ENCODE measurements around the gene PROX1.

The PROX1 gene

DNA sequence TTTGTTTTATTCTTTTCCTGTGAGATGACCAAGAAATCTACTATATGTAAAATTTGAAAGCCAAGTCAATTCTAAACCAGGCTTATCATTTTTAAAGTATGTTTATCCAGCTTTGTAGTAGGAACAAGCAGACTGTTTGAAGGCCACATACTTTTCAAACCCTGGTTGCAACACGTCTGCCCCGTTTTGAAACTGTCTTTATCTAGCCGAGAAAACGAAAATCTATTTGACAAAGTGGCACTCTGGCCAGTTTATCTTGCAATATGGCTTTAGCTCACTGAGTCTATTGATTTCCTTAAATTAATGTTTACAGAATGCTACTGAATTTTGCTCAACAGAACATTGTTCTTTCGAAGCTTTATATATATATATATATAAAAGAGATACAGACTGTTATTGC lies 39.7 kb downstream of the PROX1 start:
- no peak for DNase-seq

DNA sequence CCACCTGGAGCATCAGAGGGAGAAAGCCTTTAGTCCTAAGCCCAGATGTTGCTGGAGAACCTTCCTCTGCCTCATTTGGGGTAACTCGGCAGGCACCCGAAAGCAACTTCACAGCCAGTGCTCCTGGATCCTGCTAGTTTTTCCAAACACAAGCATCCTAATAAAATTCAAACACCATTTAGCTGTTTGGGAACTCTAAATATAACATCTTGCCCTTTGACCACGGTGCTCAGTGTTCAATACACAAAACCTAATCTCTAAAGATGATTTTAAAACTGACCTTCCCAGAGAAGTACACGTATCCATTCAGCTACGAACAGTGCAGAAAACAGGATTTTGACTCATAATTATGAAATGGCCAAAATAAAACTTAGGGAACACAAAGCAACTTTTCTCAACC lies 40.3 kb downstream of the PROX1 start:
- no peak for DNase-seq

DNA sequence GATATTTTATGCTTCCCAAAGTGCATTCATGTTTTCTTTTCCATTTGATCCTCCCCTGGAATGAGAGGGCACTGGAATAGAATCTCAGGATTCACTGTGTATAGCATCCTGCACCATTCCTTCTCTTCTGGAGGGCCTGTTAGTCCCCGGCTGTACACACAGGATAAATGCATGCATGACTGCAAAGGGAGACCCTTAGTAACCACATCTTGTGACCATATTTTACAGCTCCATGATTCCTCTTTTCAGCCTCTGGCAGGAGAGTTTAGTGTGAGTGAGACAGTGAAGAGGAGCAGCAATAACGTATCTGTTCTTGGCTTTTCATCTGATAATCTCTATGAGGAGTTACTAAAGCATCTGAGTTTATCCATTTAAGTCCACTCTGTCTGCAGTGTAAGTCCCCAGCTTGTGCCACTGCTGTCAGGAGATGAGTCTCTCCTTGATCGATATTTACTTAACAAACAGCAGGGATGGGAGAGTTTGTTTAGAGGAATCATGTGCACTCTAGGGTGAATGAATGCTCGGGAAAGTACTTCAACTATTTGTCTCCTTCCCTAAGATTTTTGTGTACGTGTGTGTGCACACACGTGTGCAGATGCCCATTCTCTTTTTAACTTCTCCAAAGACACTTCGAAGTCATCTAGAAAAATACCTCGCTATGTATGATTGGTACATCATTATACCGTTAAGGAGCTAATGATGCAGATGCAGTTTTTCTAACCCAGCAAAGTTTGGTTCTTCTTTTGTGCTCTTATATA lies 41.1 kb downstream of the PROX1 start:
- no peak for DNase-seq

DNA sequence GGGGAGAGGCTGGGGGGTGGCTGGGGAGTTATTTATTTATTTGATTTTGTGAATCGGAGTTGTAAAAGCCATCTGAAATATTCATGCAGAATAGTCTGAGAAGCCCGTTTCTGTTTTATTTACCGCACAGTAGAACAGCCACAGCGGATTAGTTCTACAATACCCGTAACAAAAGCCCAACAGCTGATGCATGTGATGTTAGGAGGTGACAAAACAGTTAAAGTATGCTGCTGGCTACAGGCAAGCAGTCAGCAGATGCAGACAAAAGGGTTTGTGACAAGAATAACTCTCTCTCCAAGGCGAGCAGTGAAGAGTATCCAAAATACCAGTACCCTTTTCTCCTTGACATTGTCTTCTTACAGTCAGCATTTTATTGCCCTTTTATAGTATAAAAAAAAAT lies 42.0 kb downstream of the PROX1 start:
- DNase-seq = no peak

DNA sequence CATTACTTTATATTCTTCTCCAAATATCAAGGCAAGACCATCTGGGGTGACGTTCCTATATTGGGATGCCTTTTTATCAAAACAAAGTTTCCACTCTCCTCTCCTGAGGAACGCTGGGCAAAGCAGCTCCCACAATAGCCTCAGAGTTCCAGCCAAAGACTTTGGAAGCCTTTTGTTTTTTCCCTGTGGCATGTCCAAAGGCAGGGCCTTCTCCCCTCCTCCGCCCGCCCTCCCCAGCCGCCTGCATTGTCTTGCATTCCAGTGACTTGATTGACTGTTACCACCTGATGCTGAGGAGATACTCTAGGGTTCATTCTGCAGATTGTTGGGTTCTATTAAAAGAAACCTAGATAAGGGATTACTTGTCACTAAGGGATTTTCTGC lies 43.5 kb downstream of the PROX1 start:
- DNase-seq = no peak

DNA sequence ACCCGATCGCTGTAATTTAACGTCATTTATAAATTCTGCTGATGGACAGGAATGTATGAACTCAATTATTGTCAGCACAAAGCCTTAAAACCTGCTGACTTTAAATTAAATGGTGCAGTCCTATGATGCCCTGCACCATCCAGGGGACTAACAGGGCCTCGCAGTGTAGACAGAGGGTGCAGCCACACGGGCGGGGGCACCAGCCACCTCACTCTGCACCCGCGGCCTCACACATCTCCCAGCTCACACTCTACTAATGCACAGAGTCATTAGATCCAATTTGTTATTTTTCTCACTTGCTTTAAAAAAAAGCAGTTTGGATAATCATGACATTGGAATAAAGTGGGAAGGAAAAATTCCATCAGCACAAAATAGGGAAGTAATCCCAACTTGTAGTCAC lies 49.7 kb downstream of the PROX1 start:
- no peak for DNase-seq

DNA sequence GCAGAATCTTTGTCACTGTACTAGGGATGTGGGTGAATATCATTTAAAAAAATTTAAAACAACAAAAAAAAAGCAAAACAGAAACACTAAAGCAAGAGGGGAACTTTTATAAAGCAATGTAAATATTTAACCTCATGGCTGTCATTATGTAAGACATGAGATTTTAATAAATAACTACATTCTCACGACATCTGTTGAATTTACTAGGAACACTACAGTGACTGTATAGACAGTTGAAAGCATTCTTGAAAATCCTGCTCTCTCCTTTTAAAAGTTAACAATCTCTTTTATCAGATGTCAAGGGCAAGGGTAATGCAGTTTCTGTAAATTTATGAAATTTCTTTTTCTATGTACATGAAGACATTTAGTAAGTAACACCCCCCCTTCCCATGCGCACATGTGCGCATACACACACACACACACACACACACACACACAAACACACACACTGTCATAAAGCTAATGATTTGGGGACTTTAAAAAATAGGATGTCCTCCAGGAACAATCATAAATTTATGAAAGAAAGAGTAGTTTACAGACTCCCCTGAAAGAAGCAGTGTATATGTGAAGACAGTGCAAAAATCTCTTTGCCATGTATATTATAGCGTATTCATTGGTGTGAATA lies 51.7 kb downstream of the PROX1 start:
- DNase-seq = no peak

DNA sequence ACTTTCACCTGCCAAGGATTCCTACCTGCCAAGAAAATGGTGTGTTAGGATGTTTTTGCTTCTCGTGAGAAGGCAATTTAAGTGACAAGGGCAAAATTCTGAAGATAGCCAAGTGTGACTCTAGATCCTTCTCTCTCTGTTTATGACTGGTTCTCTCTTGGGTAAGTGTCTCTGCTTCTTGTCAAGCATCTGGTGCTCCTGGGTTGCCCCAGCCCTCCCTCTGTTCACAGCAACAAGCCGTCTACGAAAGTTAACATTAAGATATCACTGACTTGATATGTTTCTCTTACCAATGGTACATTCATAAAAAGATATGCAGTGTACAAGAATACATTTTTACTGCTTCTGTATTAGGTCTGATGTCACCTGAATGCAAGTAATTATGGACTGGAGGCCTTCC lies 55.4 kb downstream of the PROX1 start:
- DNase-seq = no peak

DNA sequence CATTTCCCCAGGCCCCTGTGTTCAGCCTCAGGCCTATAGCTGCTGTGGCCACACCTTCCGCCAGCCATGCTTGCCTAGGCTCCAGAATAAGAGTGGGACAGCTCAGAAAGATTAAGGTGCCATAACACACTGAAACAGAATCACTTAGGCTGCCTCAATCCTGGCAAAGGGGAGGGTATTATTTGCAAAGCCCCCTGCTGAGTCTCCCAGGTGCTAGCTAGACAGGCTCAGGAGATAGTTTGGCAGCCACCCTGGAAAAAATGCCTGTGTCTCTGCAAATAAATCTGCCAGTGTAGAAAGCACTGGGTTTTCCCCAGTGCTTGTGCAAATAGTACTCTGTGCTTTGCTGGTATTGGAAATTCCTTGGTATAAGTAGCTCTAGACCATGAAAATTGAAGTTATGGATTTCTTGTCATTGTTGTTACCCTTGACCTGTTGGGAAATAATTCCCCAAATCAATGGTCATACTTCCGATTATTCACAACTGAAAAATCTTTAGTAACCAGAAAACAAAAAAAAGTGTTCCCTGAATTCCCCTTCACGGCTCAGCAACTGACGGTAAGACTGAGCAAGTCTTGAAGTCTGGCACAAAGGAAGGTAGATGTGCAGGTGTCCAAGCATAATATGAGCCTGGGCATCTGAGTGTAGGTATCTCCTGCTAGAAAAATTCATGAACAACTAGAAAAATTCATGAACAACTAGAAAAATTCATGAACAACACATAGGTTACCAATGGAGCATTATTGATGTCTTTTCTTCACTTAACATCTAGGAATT lies 56.9 kb downstream of the PROX1 start:
- no peak for DNase-seq

DNA sequence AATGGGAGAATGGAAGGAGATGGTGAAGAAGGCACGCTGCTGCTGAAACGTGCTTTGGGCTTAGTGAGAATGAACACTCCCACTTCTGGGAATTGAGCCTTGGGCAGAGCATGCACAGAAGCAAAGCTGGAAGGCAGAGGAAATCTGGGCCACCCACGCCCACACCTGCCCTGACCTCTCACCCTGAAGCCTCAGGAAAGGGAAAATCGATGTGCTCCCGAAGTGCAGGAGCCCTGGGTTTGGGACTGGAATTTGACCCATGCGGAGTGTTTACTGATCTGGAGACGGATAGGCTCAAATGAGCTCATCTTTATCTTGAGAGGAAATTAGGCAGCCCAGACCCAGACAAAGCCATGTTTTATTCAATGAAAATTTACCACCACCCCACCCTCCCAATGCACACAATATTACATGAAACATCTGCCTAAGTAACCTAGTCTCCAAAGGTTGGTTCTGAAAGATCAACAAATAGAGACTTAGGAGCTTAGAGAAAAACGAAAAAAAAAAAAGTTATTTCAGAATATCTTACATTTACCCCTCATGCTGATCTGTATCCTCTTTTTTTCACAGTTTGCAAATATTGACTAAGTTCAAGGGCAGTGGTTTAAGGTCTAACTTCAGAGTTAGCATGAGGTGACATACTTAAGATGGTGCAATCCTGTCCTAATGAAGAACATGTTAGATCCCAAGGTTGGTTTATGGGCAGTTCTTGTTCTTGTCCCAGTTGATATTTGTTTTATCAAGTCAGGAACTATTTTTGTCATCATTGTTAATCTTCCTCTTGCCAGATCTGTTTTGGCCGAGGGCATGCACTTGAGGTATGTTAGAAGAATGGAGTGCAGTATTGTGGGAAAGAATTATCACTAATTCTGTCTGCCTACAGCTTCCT lies 63.0 kb downstream of the PROX1 start:
- DNase-seq = no peak

DNA sequence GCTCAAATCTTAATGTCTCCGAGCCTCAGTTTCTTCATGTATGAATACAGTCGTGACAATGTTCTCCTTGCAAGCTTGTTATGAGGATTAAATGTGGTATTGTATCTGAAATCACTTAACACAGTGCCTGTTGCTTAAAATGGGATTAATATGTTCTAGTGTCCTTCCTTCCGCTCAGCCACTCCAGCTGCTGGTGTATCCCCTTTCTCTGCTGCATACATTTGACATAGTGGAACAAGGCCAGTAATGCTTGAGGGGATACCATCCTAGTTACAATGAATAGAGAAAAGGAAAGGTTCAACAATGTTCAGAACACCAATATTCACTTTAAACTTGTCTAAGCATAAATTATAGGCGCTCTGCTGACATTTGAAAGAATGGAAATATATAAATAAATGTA lies 64.0 kb downstream of the PROX1 start:
- DNase-seq = no peak

DNA sequence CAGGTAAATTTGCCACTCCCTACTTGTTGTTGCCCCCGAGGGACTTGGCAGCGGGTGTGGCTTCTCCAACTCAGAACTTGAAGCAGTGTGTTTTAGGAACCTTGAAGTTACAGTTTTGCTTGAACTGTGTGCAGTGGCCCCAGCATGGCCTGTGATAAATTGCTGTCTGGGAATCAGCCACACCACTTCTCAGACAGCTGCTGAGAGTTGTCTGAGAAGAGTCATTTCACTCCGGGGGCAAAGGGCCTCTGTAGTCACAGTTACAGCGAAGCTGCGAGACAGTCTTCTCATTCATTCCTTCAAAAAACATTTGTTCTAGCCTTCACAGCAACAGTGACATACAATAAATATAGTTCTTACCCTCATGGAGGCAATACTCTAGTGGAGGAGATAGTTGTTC lies 70.3 kb downstream of the PROX1 start:
- DNase-seq = no peak

DNA sequence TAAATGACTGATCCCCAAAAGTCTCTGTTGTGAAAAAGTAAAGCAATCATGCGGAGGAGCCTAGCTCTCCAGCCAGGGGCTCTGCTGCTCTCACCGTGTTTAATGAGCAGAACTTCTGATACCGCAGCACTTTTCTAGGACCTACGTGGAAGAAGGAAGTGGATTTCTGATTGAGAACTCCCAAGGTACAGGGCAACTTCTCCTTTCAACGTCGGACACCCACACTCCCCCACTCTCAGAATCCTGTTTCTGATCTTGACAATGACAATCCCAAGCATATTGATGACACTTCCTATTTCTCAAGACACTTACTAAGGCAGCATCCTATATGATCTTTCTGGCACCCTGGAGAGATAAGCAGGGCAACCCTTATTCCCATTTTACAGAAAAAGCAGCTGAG lies 78.4 kb downstream of the PROX1 start:
- no peak for DNase-seq

DNA sequence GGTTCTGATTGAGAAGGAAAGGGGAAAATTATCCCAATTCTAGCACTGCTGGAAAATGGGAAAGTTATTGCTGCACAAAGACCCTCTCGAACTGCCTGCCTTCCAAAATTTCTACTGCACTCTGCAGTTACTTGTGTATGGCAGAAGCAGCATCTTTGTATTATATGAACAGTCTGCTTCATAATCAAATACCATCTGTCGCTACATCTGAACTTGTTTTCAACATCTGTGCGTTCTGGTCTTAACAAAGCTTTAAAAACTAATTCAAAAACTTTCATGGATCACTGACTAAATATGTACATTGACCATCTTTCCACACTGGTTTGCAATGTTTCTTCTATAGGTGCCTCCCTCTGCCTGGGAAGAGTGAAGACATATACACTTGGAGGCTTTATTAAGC lies 79.2 kb downstream of the PROX1 start:
- DNase-seq = no peak

DNA sequence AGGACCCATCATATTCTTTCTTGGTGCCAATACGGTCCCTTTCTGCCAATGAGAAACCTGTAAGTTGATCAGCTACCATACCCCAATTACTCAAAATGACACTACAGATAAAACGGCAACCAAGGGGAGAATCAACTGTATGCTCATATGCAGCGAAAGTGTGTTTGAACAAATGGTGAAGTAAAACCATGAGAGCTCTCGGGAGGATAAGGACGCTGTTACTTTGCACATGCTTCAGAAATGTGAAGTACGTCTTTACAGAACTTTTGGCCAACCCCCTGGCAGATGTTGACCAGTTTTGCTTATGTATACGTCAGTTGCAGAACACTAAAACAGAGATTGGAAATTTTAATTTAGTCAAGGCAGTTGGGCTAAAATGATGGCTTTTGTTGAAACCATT lies 79.6 kb downstream of the PROX1 start:
- DNase-seq = no peak

DNA sequence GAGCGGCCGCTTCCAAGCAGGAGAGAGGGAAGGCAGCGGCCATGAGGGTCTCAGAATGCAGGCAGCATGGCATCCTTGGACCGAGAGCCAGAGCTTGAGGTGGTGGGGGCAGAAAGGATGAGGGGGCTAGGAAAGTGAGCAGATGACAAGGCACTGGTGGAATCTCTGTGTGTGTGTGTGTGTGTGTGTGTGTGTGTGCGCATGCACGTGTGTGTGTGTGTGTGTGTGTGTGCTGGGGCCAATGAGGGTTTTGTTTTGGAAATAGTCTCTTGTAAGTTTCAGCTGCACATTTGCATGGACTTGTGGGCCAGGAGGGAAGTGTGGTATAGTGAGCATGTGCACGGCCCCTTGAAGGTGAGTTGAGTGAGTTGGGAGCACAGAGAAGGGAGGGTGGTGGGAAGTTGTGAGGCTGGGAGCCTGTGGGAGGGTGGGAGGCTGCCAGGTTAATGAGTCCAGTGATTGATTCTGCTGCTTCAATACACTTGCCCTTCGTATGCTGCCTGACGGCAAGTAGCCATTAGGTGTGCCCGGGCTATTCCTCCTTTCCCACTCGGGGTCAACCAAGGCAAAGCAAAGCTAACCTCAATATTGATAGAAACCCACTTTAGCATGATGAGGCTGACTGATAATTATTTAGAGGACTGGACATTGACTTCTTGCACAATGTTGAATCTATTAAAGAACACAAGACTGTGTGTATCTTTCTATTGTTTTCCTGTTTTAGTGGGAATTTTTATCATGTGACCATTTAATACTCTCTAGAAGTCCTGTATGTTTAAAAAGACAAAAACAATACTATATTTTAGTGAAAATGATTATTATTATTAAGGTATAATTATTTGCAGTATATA lies 80.3 kb downstream of the PROX1 start:
- DNase-seq = no peak

DNA sequence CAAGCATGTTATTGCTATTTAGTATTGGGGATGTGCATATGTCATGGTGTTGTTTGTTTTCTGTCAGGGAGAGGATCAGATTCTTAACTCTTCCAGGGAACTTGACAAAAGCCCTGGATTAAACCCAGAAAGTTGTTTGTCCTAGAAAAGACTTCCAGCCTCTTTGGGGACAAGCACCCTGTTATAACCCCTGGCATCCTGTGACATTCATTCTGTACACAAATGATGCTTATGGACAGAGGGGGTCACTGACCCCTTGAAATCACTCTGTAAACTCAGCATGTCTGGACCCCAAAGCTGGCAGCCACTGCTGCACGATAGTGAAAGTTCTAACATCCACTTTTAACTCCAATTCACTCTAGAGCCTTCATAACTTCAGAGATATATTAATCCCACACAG lies 81.2 kb downstream of the PROX1 start:
- DNase-seq = no peak

DNA sequence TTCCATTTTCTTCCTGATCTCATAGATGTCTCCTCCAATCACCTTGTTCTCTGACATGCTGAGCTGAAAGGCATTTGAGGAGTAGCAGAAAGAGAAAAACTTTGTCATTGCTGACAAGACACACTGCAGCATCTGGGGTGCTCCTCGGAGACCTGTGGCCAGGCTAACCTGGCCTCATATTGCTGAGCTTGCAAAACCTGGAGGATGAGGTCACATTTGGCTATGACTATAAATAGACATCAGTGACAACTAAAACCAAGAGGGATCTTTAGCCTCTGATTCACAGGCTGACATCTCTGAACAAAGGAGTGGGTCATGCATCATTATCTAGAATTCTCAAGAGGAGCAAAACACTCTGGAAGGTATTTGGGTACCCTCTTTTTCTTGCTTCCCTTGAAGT lies 83.7 kb downstream of the PROX1 start:
- DNase-seq = no peak

DNA sequence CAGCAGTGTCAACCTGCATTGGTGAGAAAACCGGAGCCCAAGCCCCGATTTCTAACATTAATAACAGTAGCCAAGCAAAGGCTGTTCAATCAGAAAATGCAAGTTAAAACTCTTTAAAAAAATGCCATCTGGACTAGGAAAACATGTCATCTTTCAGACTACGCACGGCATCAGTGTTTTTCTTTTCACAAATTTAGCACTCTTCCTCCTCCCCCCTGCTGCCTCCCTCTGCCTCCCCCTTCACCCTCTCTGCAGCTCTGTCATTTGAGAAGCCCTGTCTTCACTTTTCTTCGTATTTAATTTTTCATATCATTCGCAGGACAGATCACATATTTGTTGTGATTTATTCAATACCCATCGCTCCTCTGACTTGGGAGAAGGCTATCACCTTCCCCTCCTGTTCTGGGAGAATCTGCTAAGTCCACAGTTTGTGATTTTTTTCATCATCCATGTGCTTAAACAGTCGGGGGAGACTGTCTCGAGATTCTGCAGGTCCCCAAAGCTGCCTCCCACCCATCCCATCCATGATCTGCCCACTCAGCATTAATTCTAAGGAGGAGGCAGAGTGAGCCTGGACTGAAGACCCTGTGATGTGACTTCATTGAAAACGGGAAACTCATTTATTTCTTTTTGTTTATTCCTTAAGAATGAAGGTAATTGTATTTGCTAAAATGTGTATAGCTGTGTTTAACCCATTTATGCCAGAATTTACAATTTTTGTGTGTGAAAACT lies 84.8 kb downstream of the PROX1 start:
- no peak for DNase-seq

DNA sequence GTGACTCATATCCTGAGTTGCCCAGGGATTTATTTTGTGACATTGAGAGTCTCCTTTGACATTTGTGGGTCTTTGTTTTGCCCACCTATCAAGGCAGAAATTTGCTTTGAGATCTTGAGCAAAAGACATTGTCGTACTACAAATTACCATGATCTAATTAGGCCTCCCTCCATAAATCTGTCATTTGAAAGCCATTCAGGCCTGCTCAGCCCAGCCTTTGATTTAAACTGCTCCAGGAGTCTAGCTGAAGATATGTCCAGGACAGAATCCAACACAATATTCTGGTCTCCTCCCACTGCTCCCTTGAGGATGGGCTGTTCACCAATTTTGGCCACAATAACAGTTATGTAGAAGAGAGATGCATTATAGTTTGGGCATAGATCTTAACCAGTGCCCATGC lies 86.7 kb downstream of the PROX1 start:
- no peak for DNase-seq

DNA sequence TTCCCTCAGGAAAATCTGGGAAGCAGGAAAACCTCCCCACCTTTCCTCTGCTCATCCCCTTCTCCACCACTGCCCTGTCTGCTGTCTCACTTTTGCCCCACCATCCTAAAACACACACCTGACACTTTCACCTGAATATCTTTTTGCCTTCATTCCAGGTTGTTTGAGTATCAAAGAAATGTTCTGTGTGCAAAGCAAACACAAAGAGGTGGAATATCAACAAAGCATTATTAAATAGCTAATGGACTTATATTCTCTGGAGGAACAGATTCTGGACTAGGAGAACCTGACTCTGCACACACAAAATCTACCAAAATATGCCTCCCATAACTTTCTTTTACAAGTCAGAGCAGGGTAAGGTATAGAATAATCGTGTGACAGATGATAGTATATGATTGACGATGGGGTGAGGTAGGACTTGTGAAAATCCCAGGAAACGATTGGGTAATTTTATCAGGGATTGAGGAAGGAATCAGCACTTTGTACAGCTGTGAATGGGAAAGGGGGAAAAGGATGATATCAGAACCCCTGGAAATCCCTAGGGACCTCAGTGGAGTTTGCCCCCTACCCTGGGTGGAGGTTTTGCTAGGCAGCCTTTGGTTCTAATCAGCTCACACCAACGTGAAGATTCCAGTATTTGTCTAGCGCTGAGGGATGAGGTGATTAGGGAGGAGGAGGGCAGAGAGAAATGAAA lies 87.7 kb downstream of the PROX1 start:
- no peak for DNase-seq

All from kidney glomerular epithelial cell (primary cell).